Fibroblast of villous mesenchyme (primary cell): ENCODE measurements around the gene SIN3A. TPM values are rescaled to one million over a fixed set of nuclear protein-coding genes. Genes with fewer than 3 reads are reported as not detected.
A peak's percentile ranks its signal among the peaks of the same experiment; 100 is the strongest.

Experiments used
- DNase-seq: peaks from one replicate; pipeline ENCODE4 v3.0.0-alpha.2; 2010; ENCODE audit warnings: low read depth
- H3K4me3 ChIP-seq: 2 replicates; pipeline ENCODE4 v1.5.1; 2011; ENCODE audit warnings: low read depth, mild to moderate bottlenecking, low read length
- total RNA-seq: library from RNA; depleted of rRNA; stranded (reverse); fragments of >200 nt; gene quantifications from 2 replicates; pipeline ENCODE4 v1.2.3, GENCODE V29; 2012
- TF ChIP-seq, protein P1 (sequence below): IDR thresholded peaks from 2 replicates; pipeline ENCODE4 v1.5.1; 2012; ENCODE audit warnings: low read depth, mild to moderate bottlenecking, low read length; ENCODE audit not compliant: insufficient read depth

The SIN3A gene
- total RNA-seq, 1 donor = 35.0 TPM

GRCh38 chr15:75468913-75469598 is 17.6 kb upstream of the SIN3A start:
- no peak for DNase-seq
- TF ChIP-seq, protein P1, sequence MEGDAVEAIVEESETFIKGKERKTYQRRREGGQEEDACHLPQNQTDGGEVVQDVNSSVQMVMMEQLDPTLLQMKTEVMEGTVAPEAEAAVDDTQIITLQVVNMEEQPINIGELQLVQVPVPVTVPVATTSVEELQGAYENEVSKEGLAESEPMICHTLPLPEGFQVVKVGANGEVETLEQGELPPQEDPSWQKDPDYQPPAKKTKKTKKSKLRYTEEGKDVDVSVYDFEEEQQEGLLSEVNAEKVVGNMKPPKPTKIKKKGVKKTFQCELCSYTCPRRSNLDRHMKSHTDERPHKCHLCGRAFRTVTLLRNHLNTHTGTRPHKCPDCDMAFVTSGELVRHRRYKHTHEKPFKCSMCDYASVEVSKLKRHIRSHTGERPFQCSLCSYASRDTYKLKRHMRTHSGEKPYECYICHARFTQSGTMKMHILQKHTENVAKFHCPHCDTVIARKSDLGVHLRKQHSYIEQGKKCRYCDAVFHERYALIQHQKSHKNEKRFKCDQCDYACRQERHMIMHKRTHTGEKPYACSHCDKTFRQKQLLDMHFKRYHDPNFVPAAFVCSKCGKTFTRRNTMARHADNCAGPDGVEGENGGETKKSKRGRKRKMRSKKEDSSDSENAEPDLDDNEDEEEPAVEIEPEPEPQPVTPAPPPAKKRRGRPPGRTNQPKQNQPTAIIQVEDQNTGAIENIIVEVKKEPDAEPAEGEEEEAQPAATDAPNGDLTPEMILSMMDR = no peak
- H3K4me3 ChIP-seq = no peak overlapping the region

DNA sequence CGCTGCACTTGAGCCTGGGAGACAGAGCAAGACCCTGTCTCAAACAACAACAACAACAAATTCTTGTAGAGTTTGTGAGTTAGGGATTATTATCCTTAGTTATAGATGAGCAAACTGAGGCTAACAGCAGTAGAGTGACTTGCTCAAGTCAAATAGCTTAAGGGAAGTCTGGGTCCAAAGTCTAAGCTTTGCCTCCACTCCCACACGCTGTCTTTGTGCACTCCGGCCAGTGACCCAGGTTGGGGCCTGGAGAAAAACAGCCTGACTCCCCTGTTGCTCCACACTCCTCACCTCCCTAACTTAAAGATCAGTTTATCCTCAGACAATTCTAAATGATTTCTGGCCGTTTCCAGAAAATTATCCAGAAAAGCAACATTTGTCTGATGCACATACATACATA is 9.2 kb upstream of the SIN3A start:
- DNase-seq = no peak
- no peak overlapping the region for H3K4me3 ChIP-seq
- TF ChIP-seq, protein P1 = no peak

DNA sequence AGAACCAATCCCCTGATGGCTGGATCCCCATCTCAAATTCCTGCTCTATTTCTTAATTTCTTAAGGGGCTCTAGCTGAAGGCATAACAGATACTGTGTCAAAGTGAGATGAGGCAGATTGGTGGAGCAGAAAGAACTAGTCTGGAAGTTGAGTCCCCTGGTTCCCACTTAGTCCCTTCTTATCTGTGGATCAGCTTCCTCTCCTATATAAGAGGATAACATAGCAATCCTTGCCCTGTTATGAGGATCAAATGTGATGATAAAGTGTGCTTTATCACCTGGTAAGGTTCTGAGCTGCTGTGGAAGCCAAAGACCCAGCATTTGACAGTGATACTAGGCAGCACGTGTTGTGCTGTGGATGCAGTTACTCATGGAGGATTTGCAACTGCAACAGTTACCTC is 8.1 kb upstream of the SIN3A start:
- no peak overlapping the region for H3K4me3 ChIP-seq
- DNase-seq = no peak
- TF ChIP-seq, protein P1 = no peak

DNA sequence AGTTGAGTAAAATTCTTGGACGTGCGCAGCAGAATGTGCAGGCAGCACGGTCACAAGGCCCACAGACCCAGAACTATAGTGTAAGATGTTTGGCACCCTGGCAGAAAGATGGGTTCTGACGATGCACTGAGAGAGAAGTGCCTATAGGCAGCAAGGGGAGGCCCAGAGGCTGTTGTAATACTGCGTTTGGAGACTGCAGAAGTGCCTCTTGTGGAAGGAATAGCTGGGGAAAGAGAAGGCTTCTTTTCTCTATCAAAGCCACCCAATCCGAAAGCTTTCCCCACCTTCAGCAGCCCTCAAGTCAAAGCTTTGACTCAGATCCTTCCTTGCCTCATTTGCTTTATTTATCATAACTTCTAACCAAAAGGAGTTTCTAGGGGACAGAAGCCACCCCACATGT is 5.2 kb upstream of the SIN3A start:
- DNase-seq = peak; percentile 11
- TF ChIP-seq, protein P1 = no peak
- peak overlapping the region; percentile 75 for H3K4me3 ChIP-seq

DNA sequence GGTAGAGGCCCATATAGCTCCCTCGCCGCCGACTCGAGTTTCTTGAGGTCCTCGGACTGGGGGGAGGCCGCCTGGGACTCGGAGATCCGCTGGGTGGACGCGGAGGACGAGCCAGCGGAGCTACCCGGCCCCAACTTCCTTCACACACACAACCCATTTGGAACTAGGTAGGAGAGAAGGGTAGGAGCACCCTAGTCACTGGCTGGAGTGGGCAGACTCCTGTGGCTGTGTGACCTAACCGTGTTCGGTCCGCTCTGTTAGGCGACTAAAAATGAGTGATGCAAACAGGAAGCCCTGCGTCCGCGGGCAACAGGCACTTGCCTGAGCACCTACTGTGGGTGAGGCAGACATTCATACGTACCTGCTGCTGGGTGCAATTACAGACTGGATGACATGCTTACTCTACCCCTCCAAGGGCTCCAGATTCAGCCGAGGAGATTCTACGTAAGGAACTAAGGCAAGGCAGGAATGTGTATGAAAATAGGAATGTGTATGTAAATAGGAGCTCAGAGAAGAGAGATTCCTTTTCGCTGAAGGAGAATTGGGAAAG is 4.6 kb upstream of the SIN3A start:
- TF ChIP-seq, protein P1 = no peak
- H3K4me3 ChIP-seq = peak overlapping the region; percentile 75
- DNase-seq = peak; percentile 55

DNA sequence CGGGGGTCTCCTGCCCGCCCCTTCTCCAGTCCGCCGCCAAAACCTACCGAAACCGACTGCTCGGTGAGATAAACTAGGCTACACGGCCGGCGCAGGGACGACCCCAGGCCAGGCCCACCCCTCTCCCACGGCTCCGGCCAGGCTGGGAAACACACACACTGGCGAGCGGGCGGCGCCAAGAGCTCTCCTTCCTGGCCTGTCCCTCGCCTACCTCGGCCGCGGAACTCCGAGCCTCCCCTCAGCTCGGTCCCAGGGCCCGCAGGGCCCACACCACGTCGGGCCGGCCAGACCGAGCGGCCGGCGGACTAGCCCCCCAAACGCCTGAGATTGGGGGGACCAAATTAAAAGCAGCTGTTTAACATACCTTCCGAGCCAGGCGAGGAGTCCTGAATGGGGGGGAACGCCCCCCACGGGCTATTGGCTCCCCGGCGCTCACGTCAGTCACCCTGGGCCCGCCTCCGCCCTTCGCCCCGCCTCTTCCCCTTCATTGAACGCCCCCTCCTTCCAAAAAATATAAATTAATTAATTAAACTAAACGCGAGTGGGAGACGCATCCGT is 4.0 kb upstream of the SIN3A start:
- peak overlapping the region; percentile 75 for H3K4me3 ChIP-seq
- peak; percentile 73 for DNase-seq
- TF ChIP-seq, protein P1 = no peak
